GM19455 (cell line): ENCODE results near the gene TEX22.

Experiments used
- ATAC-seq: cut with Tn5 transposase; IDR thresholded peaks from one replicate; pipeline ENCODE4 v1.9.1; 2021; ENCODE audit not compliant: unreplicated experiment

Gene TEX22

GRCh38 chr14:105384041-105384557 is 14.2 kb upstream of the TEX22 start:
- no peak for ATAC-seq

GRCh38 chr14:105384605-105385321 is 13.6 kb upstream of the TEX22 start:
- no peak for ATAC-seq

GRCh38 chr14:105385322-105385637 is 13.1 kb upstream of the TEX22 start:
- ATAC-seq: no peak

GRCh38 chr14:105385698-105386365 is 12.5 kb upstream of the TEX22 start:
- no peak for ATAC-seq

GRCh38 chr14:105386581-105387529 is 11.5 kb upstream of the TEX22 start:
- ATAC-seq: no peak

- ATAC-seq: no peak
Observed at GRCh38 chr14:105387530-105387922, 10.8 kb upstream of the TEX22 start.

- no peak for ATAC-seq
Observed at GRCh38 chr14:105388110-105388951, 10.0 kb upstream of the TEX22 start.

- no peak for ATAC-seq
Observed at GRCh38 chr14:105388976-105389375, 9.4 kb upstream of the TEX22 start.

GRCh38 chr14:105389534-105389933 is 8.8 kb upstream of the TEX22 start:
- no peak for ATAC-seq

GRCh38 chr14:105389976-105390848 is 8.1 kb upstream of the TEX22 start:
- no peak for ATAC-seq

- ATAC-seq: no peak
Observed at GRCh38 chr14:105390849-105391500, 7.4 kb upstream of the TEX22 start.

- no peak for ATAC-seq
Observed at GRCh38 chr14:105391541-105391940, 6.8 kb upstream of the TEX22 start.

- ATAC-seq: no peak
Observed at GRCh38 chr14:105392131-105393090, 5.9 kb upstream of the TEX22 start.

- no peak for ATAC-seq
Observed at GRCh38 chr14:105393151-105393550, 5.2 kb upstream of the TEX22 start.

- ATAC-seq: no peak
Observed at GRCh38 chr14:105394714-105395537, 3.4 kb upstream of the TEX22 start.

GRCh38 chr14:105395538-105395854 is 2.8 kb upstream of the TEX22 start:
- ATAC-seq: no peak

- ATAC-seq: no peak
Observed at GRCh38 chr14:105397350-105397931, 897 bp upstream of the TEX22 start.
